Measurements from ENCODE around the gene TULP3.
A peak's percentile ranks its signal among the peaks of the same experiment; 100 is the strongest.

Gene TULP3

GRCh38 chr12:2890388-2891239, at the start of gene TULP3:
Gene TULP3 (plus strand): TSS chr12:2890891. CDS start chr12:2890948, 57 bp downstream.
- H3K4me1 Mint-ChIP-seq = peaks cover 51% of the 10 kb centered on the region
- peaks cover 3% of the 10 kb centered on the region for H3K27me3 Mint-ChIP-seq (ENCODE audit: low read depth, poor library complexity)
- peaks cover 22% of the 10 kb centered on the region for H3K36me3 Mint-ChIP-seq (ENCODE audit: low read depth)
- peak; percentile 98 for DNase-seq
- no peaks in the 10 kb centered on the region for H3K9me3 Mint-ChIP-seq
- peak within 1 kb of the TSS; percentile 99 for H3K27ac Mint-ChIP-seq
- peak within 1 kb of the TSS; percentile 97 for H3K4me3 Mint-ChIP-seq
- no peak for TF ChIP-seq CTCF (IDR thresholded peaks at IDR 0.05)

GRCh38 chr12:2841056-2841650, 49.5 kb upstream of the TULP3 start:
- H3K36me3 Mint-ChIP-seq (ENCODE audit: low read depth) = peaks cover 26% of the 10 kb centered on the region
- no peak overlapping the region for H3K27ac Mint-ChIP-seq
- no peak for TF ChIP-seq CTCF (IDR thresholded peaks at IDR 0.05)
- peaks cover 14% of the 10 kb centered on the region for H3K27me3 Mint-ChIP-seq (ENCODE audit: low read depth, poor library complexity)
- H3K4me3 Mint-ChIP-seq = no peak overlapping the region
- no peak for DNase-seq
- peaks cover 29% of the 10 kb centered on the region for H3K4me1 Mint-ChIP-seq
- H3K9me3 Mint-ChIP-seq = no peaks in the 10 kb centered on the region

- Mint-ChIP-seq H3K4me1 (peaks cover 45% of the 10 kb centered on the region), H3K4me3 (no peak overlapping the region), H3K27ac (no peak overlapping the region), H3K9me3 (no peaks in the 10 kb centered on the region), H3K27me3 (ENCODE audit: low read depth, poor library complexity) (peaks cover 11% of the 10 kb centered on the region), H3K36me3 (ENCODE audit: low read depth) (peaks cover 25% of the 10 kb centered on the region)
- no peak for TF ChIP-seq CTCF (IDR thresholded peaks at IDR 0.05)
- DNase-seq = no peak
Observed at GRCh38 chr12:2842948-2843347, 47.7 kb upstream of the TULP3 start.

GRCh38 chr12:2844786-2845185, 45.9 kb upstream of the TULP3 start:
- Mint-ChIP-seq H3K9me3 (no peaks in the 10 kb centered on the region), H3K27ac (peak overlapping the region; percentile 36), H3K27me3 (ENCODE audit: low read depth, poor library complexity) (peaks cover 14% of the 10 kb centered on the region), H3K36me3 (ENCODE audit: low read depth) (peaks cover 17% of the 10 kb centered on the region), H3K4me1 (peaks cover 50% of the 10 kb centered on the region), H3K4me3 (peak overlapping the region; percentile 9)
- DNase-seq = no peak
- no peak for TF ChIP-seq CTCF (IDR thresholded peaks at IDR 0.05)

GRCh38 chr12:2845280-2845679, 45.4 kb upstream of the TULP3 start:
- H3K27me3 Mint-ChIP-seq (ENCODE audit: low read depth, poor library complexity) = peaks cover 11% of the 10 kb centered on the region

More at GRCh38 chr12:2845280-2845679, 45.4 kb upstream of the TULP3 start:
- TF ChIP-seq CTCF (IDR thresholded peaks at IDR 0.05) = no peak
- Mint-ChIP-seq H3K4me3 (no peak overlapping the region), H3K36me3 (ENCODE audit: low read depth) (peaks cover 14% of the 10 kb centered on the region), H3K27ac (no peak overlapping the region), H3K4me1 (peaks cover 54% of the 10 kb centered on the region), H3K9me3 (no peaks in the 10 kb centered on the region)
- DNase-seq = peak; percentile 51

Data from nephron progenitor cell (in vitro differentiated cells).